Measurements from ENCODE around the gene LRMDA. TPM values are rescaled to one million over a fixed set of nuclear protein-coding genes. Genes with fewer than 3 reads are reported as not detected.

The LRMDA gene
- total and polyA plus RNA-seq, 2 donors (not counting 3 experiments of a cell fraction or from before 2014, with no cell fraction given): 9.7 to 18.0 TPM

GRCh38 chr10:76553263-76554032 is 1122.0 kb downstream of the LRMDA start:
- no peak overlapping the region for H3K27ac ChIP-seq (ENCODE audit: insufficient read depth, low read depth, low read length)
- FAIRE-seq (no peak), DNase-seq (ENCODE audit: low read depth, low spot score) (no peak)
- H4K20me1 ChIP-seq (replicated peaks; ENCODE audit: control insufficient read depth, extremely low read depth, insufficient read depth, low read length): no peaks in the 10 kb centered on the region
- H3K4me1 ChIP-seq (ENCODE audit: control insufficient read depth, extremely low read depth, insufficient read depth, low read length): no peaks in the 10 kb centered on the region
- dilution Hi-C loops (cut with MboI; ENCODE audit: extremely low pct_ligation_motif_present, low sequenced_read_pairs) (no loop called here), intact Hi-C loops (cut with micrococcal nuclease) (no loop called here)
- no peaks in the 10 kb centered on the region for H3K27me3 ChIP-seq (ENCODE audit: control insufficient read depth in 2 of 2, insufficient read depth in 2 of 2, low read length in 2 of 2)
- BruUV-seq (replicated peaks): no TSS peak
- no peak overlapping the region for H2AFZ ChIP-seq (ENCODE audit: low read depth, low read length)
- CTCF ChIA-PET: no interaction called here
- H3K9me1 ChIP-seq (replicated peaks; ENCODE audit: control insufficient read depth, extremely low read depth, insufficient read depth, low read length): no peaks in the 10 kb centered on the region
- no peak overlapping the region for H3K4me3 ChIP-seq (replicated peaks in 1 of 3; ENCODE audit: insufficient read depth in 1 of 3, low read depth in 1 of 3, low read length in 3 of 3)
- H3K9me3 ChIP-seq (replicated peaks; ENCODE audit: control insufficient read depth, insufficient read depth, low read length): no peaks in the 10 kb centered on the region
- TF ChIP-seq MYC (IDR thresholded peaks at IDR 0.05; ENCODE audit: low read depth, low read length) (no peak), POLR2A (IDR thresholded peaks at IDR 0.05; ENCODE audit: low read depth, low read length) (no peak), POLR2AphosphoS5 (IDR thresholded peaks at IDR 0.05; ENCODE audit: insufficient read depth, low read depth, low read length) (no peak), JUN (IDR thresholded peaks at IDR 0.05; ENCODE audit: borderline replicate concordance, insufficient read depth, insufficient read length, low read depth) (no peak), MAX (IDR thresholded peaks at IDR 0.05; ENCODE audit: insufficient read depth, insufficient read length) (no peak), EZH2 (IDR thresholded peaks at IDR 0.05; ENCODE audit: borderline replicate concordance, low read depth, low read length, severe bottlenecking) (no peak), GATA2 (IDR thresholded peaks at IDR 0.05; ENCODE audit: insufficient read depth, insufficient read length, low read depth, low read length) (no peak), FOS (IDR thresholded peaks at IDR 0.05; ENCODE audit: borderline replicate concordance, insufficient read depth, low read length) (no peak), CTCF (IDR thresholded peaks at IDR 0.05; ENCODE audit: extremely low read depth in 1 of 2, insufficient read depth in 1 of 2, low read depth in 1 of 2, low read length in 2 of 2) (no peak)
- H3K4me2 ChIP-seq (ENCODE audit: insufficient read depth, low read length): no peak overlapping the region
- H3K36me3 ChIP-seq (ENCODE audit: control insufficient read depth in 2 of 2, extremely low read depth in 1 of 2, insufficient read depth in 2 of 2, low read length in 2 of 2): no peaks in the 10 kb centered on the region
- POLR2A ChIA-PET: no interaction called here
- H3K79me2 ChIP-seq (ENCODE audit: control insufficient read depth, insufficient read depth, low read length): no peaks in the 10 kb centered on the region
- H3K9ac ChIP-seq (replicated peaks; ENCODE audit: extremely low read depth, insufficient read depth, low read length): no peak overlapping the region
